Measurements from ENCODE around the gene FAM180A.
"Not testable (repeated sequence)": the region's sequence is repeated elsewhere in the genome, so short reads cannot be mapped to it uniquely, and the experiment has no call there.

FAM180A gene

GRCh38 chr7:135711139-135711469 is 37.5 kb downstream of the FAM180A start:
- DNase-seq: no peak

GRCh38 chr7:135710417-135711138 is 38.0 kb downstream of the FAM180A start:
- no peak for DNase-seq

- DNase-seq: no peak
Observed at GRCh38 chr7:135709508-135709907, 39.1 kb downstream of the FAM180A start.

GRCh38 chr7:135708041-135708440 is 40.6 kb downstream of the FAM180A start:
- DNase-seq: no peak

- DNase-seq: no peak
Observed at GRCh38 chr7:135707570-135707966, 41.0 kb downstream of the FAM180A start.

GRCh38 chr7:135706858-135707569 is 41.6 kb downstream of the FAM180A start:
- no peak for DNase-seq

GRCh38 chr7:135706038-135706742 is 42.4 kb downstream of the FAM180A start:
- DNase-seq: no peak

GRCh38 chr7:135704698-135705097 is 43.9 kb downstream of the FAM180A start:
- DNase-seq: no peak

GRCh38 chr7:135704074-135704473 is 44.5 kb downstream of the FAM180A start:
- no peak for DNase-seq

- no peak for DNase-seq
Observed at GRCh38 chr7:135697276-135698049, 51.1 kb downstream of the FAM180A start.

GRCh38 chr7:135693558-135693957 is 55.1 kb downstream of the FAM180A start:
- DNase-seq: no peak

GRCh38 chr7:135692606-135693005 is 56.0 kb downstream of the FAM180A start:
- DNase-seq: not testable (repeated sequence)

- no peak for DNase-seq
Observed at GRCh38 chr7:135692055-135692454, 56.6 kb downstream of the FAM180A start.

- DNase-seq: no peak
Observed at GRCh38 chr7:135690566-135690965, 58.0 kb downstream of the FAM180A start.

GRCh38 chr7:135687466-135687865 is 61.1 kb downstream of the FAM180A start:
- no peak for DNase-seq

- DNase-seq: no peak
Observed at GRCh38 chr7:135685306-135686084, 63.1 kb downstream of the FAM180A start.

- DNase-seq: no peak
Observed at GRCh38 chr7:135684699-135685098, 63.9 kb downstream of the FAM180A start.

- DNase-seq: no peak
Observed at GRCh38 chr7:135684136-135684535, 64.5 kb downstream of the FAM180A start.

GRCh38 chr7:135683609-135684008 is 65.0 kb downstream of the FAM180A start:
- no peak for DNase-seq

GRCh38 chr7:135682191-135682590 is 66.4 kb downstream of the FAM180A start:
- DNase-seq: no peak

GRCh38 chr7:135681762-135682161 is 66.9 kb downstream of the FAM180A start:
- no peak for DNase-seq

Data from CD4-positive, alpha-beta T cell treated with Interleukin-12 subunit alpha and Interleukin-12 subunit beta, for 1 hour (primary cell).